SK-N-SH treated with all-trans-retinoic acid at 6 μM for 48 hours (cell line): ENCODE data around the gene WDR90.

Experiments
- CREB5 ChIP-seq: fragments of 250-450 bp; sonication (Bioruptor Pico); IDR thresholded peaks from 2 replicates; pipeline ENCODE4 v1.5.1; 2020; ENCODE audit warnings: low read depth, mild to moderate bottlenecking, moderate library complexity
- CSDC2 ChIP-seq: fragments of 250-450 bp; sonication (Bioruptor Pico); IDR thresholded peaks from 2 replicates; pipeline ENCODE4 v1.5.0; 2020; ENCODE audit warnings: mild to moderate bottlenecking, moderate library complexity
- PPARA ChIP-seq: fragments of 250-450 bp; sonication (Bioruptor Pico); IDR thresholded peaks from 2 replicates; pipeline ENCODE4 v1.5.0; 2020; ENCODE audit warnings: mild to moderate bottlenecking, borderline replicate concordance
- SNAI2 ChIP-seq: fragments of 250-450 bp; sonication (Bioruptor Pico); IDR thresholded peaks from 2 replicates; pipeline ENCODE4 v1.5.0; 2020; ENCODE audit warnings: mild to moderate bottlenecking, moderate library complexity
- TCF4 ChIP-seq: fragments of 250-450 bp; sonication (Bioruptor Pico); IDR thresholded peaks from 2 replicates; pipeline ENCODE4 v1.8.0; 2021; ENCODE audit warnings: mild to moderate bottlenecking, moderate library complexity, borderline replicate concordance
- ZNF565 ChIP-seq: fragments of 450-650 bp; formaldehyde crosslinking; conservative IDR thresholded peaks from 2 replicates; pipeline ENCODE4 v1.5.0; 2020; ENCODE audit warnings: low read depth, mild to moderate bottlenecking, moderate library complexity

- TF ChIP-seq TCF4 (CRISPR knock-in tag) (no peak), ZNF565 (CRISPR knock-in tag) (no peak), CREB5 (CRISPR knock-in tag) (no peak), PPARA (CRISPR knock-in tag) (no peak), CSDC2 (CRISPR knock-in tag) (no peak), SNAI2 (CRISPR knock-in tag) (no peak)
Measured at GRCh38 chr16:646679-647172, 2.4 kb upstream of the WDR90 start.
